ENCODE data around the gene PHF12. TPM values are rescaled to one million over a fixed set of nuclear protein-coding genes. Genes with fewer than 3 reads are reported as not detected.

PHF12 gene
- total and polyA plus RNA-seq, 2 of the 8 experiments (the other 6 are each of a cell fraction or from before 2014, with no cell fraction given) = 38.8 to 65.7 TPM

GRCh38 chr17:28865946-28866752 lies 85.2 kb downstream of the PHF12 start:
- DNase-seq (ENCODE audit: low read depth in 1 of 2, low spot score in 2 of 2) (no peak), FAIRE-seq (no peak)
- Histone ChIP-seq H3K79me2 (ENCODE audit: control insufficient read depth in 1 of 2, insufficient read depth in 2 of 2, low read length in 2 of 2) (no peaks in the 10 kb centered on the region), H3K79me1 (ENCODE audit: low read depth, low read length) (no peaks in the 10 kb centered on the region), H3K9ac (replicated peaks in 1 of 4; ENCODE audit: extremely low read depth in 1 of 4, low read depth in 3 of 4, low read length in 3 of 4) (no peak overlapping the region; a peak in 1 of 7 replicates), H3K23me2 (ENCODE audit: low read depth, low read length) (no peaks in the 10 kb centered on the region), H3K4me2 (ENCODE audit: insufficient read depth in 1 of 2, low read depth in 2 of 2, low read length in 2 of 2) (no peak overlapping the region), H4K8ac (ENCODE audit: extremely low read depth, insufficient read depth, low read length) (no peak overlapping the region), H3K9me3 (ENCODE audit: insufficient read depth in 2 of 2, low read depth in 1 of 2, low read length in 1 of 2) (no peaks in the 10 kb centered on the region), H3K56ac (replicated peaks; ENCODE audit: insufficient read length, low read depth, low read length) (no peak overlapping the region), H3K4me1 (replicated peaks in 1 of 4; ENCODE audit: control insufficient read depth in 3 of 4, insufficient read depth in 4 of 4, low read length in 3 of 4) (peaks cover 0 to 6% (median 0%) of the 10 kb centered on the region in 4 experiments; a peak in 2 of 7 replicates), H3K23ac (ENCODE audit: insufficient read length) (no peak overlapping the region), H2BK120ac (replicated peaks; ENCODE audit: low read depth, low read length) (no peak overlapping the region), H2BK20ac (ENCODE audit: low read length) (no peak overlapping the region), H3K18ac (ENCODE audit: extremely low read depth, low read length) (no peak overlapping the region), H3K14ac (ENCODE audit: insufficient read length) (no peak overlapping the region), H4K91ac (replicated peaks; ENCODE audit: insufficient read length, low read length) (no peak overlapping the region), H2BK12ac (ENCODE audit: low read depth, low read length) (peak overlapping the region; percentile 5; the same call in 1 of the 2 replicates), H2BK15ac (ENCODE audit: low read length) (no peak overlapping the region), H2BK5ac (ENCODE audit: low read depth, low read length) (no peak overlapping the region), H3K4me3 (ENCODE audit: extremely low read depth in 1 of 4, insufficient read depth in 2 of 4, low read depth in 3 of 4, low read length in 4 of 4) (no peak overlapping the region), H2AK5ac (ENCODE audit: low read depth, low read length) (no peak overlapping the region), H3K4ac (replicated peaks; ENCODE audit: insufficient read length, low read depth, low read length) (no peak overlapping the region), H3K27me3 (replicated peaks in 1 of 4; ENCODE audit: control insufficient read depth in 3 of 4, extremely low read depth in 1 of 4, insufficient read depth in 3 of 4, low read length in 3 of 4) (no peaks in the 10 kb centered on the region; a peak in 1 of 7 replicates), H4K20me1 (replicated peaks in 1 of 2; ENCODE audit: control insufficient read depth in 1 of 2, insufficient read depth in 2 of 2, low read length in 2 of 2) (peaks cover 0 to 1% of the 10 kb centered on the region in 2 experiments), H3K36me3 (ENCODE audit: control insufficient read depth in 2 of 4, insufficient read depth in 4 of 4, low read length in 3 of 4) (no peaks in the 10 kb centered on the region; a peak in 2 of 8 replicates), H3K27ac (ENCODE audit: low read depth, low read length) (no peak overlapping the region), H2AFZ (ENCODE audit: low read length) (no peak overlapping the region), H4K5ac (ENCODE audit: insufficient read length, low read depth, low read length) (no peak overlapping the region)
- WGBS, 2 experiments (ENCODE audit: extremely low coverage in 1 of 2, insufficient coverage in 1 of 2, insufficient read length in 1 of 2, insufficient replicate concordance in 2 of 2, low coverage in 1 of 2, low lambda C conversion rate in 2 of 2, missing lambda C conversion rate in 1 of 2) = 94% methylated on average over 13 of the region's 13 CpGs; no CpG with 5 or more reads in 1 of the 2 experiments
- ChIA-PET CTCF (ENCODE audit: partially characterized antibody) (interaction anchor here (0.8 to 4.2 kb wide), 9 partner anchors 8 to 116 kb away, joined by 3 to 20 read pairs (median 5); no protein-coding TSS in a partner anchor), POLR2A (ENCODE audit: partially characterized antibody) (interaction anchor here (0.7 to 2.3 kb wide), 8 partner anchors 14 to 145 kb away, joined by 3 to 6 read pairs (median 4); partner anchors contain the start of gene FLOT2)
